HG02798 (cell line): Measurements from ENCODE around the gene GCC1.

Experiments
- ATAC-seq: cut with Tn5 transposase; IDR thresholded peaks from one replicate; pipeline ENCODE4 v1.9.1; 2021; ENCODE audit warnings: mild to moderate bottlenecking; ENCODE audit not compliant: unreplicated experiment, poor library complexity

Gene GCC1, protein sequence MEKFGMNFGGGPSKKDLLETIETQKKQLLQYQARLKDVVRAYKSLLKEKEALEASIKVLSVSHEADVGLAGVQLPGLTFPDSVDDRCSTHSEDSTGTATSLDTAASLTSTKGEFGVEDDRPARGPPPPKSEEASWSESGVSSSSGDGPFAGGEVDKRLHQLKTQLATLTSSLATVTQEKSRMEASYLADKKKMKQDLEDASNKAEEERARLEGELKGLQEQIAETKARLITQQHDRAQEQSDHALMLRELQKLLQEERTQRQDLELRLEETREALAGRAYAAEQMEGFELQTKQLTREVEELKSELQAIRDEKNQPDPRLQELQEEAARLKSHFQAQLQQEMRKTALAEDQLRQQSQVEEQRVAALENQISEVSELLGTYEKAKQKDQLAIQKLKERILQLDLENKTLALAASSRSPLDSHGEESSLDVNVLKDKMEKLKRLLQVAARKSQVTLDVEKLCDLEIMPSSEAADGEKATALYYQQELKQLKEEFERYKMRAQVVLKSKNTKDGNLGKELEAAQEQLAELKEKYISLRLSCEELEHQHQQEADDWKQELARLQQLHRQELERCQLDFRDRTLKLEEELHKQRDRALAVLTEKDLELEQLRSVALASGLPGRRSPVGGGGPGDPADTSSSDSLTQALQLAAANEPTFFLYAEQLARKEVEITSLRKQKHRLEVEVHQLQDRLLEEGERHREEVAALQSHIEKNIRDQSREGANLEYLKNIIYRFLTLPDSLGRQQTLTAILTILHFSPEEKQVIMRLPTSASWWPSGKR

DNA sequence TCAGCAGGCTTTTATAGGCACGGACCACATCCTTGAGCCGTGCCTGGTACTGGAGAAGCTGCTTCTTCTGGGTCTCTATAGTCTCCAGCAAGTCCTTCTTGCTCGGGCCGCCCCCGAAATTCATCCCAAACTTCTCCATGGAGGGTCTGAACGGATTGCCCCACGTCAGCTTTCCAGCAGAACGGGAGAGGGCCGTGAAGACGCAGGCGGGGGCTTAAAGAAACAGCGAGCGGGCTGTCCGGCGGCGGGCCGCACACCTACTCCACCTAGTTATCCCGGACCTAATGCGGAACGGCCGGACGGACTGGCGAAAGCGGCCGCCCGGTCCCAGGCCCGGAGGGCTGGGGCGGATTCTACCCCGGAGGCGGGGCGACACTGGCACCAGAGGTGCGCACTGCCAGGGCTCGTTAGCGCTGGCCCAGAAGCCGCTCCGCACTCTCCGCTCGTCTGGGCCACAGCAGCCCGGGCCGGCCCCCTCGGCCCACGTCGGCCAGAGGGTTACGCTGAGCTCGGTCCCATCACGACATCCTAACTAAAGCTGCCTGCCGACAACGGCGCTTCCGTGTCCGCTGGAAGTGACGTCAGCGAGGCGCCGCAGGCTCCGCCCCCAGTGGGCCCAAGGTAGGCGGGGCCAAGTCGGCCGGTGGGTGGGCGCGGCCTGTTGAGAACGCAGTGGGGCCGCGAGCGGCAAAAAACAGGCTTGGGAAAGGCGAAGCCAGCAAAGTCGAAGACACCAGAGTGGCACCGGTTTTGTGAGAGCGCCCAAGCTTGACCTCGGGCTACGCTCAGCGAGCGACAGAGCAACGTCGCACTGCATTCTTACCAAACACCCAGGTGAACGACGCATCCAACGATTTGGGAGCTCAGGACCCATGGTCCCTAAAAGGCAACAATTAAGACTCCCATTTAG, at the start of gene GCC1:
Gene GCC1, minus strand, starts transcription at position 553 of the 910 bp plus-strand sequence. Its CDS starts 414 bp downstream, at position 139.
- ATAC-seq, result peak; percentile 87

DNA sequence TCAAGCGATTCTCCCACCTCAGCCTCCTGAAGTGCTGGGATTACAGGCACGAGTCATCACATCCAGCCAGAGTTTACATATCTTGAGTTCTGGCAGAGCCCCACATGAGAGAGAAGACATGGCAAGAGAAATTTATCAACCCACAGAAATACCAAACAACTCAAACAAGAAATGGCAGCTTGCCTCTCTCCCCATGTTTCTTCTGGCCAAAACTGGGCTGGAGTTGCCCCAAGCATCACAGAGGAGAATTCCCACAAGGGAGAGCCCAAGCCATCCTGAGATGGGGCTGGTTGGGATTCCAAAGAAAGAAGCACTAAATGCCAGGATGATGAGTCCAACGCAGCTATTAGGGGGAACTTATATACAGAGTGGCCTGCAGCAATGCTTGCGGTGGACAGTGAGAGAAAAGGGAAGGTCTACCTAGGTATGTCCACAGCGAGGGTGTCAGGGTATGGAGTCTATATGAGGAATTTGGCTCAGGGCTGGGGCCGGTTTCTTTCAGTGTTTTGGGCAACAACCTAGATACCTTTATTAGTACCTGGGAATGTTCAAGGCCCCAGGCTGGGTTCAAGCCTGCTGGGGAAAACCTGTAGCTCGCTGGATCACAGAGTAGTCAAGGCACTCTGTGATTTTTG, 47.0 kb upstream of the GCC1 start:
- no peak for ATAC-seq

DNA sequence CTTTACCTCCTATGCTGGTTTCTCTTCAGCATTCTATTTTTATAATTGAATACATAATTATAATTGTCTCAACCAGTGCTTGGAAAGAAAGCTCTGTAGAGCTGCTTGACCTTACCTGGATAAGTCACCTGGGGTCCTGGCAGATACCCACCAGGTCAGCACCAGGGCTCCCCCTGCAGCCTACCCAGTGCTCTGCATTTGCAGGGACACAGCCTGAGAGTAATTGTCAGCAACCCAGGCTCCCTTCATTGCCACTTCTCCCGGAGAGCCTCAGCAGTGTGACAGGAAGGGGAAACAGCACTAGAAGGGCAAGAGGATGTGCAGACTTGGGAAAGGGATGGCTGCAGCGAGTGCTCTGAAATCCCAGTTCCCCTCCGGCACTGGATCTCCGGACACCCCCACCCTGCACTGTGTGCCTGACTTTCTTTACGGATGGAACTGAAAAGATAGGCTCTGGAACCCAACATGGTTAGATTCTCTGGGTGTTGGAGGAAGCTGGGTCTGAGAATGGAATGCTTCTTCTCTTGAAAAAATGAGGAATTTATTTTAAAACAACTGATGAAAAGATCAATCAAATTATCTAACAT, 44.0 kb upstream of the GCC1 start:
- ATAC-seq, result no peak

DNA sequence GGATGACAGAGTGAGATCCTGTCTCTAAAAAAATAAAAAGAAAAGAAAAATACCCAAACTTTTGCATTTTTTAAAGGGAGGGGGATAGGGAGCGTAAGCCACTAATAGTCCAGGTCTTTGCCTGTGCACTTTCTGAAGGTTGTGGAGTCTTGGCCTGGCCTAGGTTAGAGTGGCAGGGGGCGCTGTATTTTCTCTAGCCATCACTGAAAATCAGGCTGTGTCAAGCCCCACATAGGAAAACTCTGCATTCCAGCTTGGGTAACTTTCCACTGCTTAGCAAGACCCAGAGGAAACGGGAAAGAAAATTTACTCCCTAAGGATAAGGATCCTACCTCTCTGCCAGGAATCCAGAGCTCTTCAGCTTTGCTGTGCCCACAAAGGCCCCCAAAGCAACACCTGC, 43.0 kb upstream of the GCC1 start:
- no peak for ATAC-seq

DNA sequence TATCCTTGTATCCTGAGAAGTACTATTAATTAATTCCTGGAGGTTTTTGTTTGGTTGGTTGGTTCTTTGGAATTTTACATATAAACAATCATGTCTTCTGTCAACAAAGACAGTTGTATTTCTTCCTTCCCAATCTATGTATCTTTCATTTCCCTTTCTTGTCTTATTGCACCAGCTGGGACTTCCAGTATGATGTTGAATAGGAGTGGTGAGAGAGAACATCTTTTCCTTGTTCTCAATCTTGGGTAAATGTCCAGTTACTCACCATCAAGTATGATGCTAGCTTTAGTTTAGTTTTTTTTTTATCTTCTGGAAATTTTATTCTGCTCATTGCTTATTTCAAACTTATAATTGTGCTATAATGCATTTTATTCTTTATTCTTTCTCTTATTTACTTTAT, 39.9 kb upstream of the GCC1 start:
- no peak for ATAC-seq

DNA sequence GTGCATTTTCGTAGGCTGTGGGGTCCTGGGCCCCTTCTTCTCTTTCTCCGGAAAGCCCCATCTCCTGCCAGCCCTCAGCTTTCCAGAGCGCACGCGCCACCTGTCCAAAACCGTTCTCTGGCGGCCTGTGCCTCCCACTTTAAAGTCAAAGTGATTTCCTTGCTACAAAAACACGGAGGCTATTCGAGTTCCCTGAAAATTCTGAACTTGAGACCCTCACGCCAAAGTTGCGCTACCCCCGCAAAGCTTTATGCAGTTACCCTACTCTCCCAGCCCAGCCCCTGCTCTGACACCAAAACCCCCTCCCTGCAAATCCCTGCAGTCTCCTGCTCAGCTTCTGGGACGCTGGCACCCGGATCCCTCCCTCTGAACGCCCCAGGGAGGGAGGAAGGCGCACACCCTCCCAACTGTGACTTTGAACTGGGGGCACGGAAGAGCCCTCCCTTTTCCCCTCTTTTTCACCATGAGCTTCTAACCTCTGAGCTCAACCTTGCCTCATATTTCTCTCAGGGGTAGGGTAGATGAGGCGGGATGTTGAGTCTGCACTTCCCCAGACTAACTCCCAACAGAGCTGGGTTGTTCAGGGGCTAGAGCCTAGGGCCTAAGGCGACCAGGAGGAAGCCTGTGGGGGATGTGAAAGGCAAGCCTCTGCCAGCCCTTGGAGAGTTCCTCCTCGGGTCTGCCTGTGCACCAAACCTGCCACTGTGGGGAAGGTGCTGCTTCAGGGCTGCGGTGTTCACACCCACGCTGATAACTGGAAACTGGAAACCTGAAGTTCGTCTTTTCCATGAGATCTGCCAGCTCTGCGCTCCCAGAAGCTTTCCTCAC, 35.2 kb upstream of the GCC1 start:
- no peak for ATAC-seq

DNA sequence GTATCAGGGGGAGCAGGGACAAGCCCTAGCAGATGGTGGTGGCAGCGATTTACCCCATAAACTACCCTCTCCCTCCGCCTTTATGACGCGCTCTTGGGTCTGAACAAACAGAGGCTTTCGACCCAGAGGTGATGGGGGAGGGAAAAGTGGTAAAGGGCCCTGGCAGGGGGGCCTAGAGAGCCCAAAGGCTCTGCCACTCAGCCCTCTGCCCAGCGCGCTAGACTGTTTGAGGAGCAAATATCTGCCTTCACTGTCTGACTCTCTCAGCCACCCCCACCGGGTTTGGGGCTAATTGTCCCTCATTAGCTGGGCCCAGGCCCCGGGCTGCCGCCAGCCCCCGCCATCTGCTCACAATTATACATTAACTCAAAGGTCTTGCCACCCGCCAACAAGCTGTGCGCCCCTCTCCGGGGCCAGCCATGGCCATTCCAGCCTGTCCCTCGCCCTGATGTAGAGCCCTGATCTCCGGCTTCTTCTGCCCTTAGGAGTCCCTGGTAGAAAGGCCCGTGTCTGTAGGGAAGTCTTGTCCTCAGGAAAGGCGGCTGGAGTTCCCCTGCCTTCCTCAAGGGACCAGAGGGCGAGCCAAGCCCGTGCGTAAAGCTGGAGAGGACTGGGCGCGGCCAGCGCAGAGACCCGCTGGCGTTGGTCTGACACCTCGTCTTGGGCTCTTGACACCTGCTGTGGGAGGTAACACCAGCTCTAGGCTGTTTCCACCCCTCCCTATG, 34.4 kb upstream of the GCC1 start:
- no peak for ATAC-seq

DNA sequence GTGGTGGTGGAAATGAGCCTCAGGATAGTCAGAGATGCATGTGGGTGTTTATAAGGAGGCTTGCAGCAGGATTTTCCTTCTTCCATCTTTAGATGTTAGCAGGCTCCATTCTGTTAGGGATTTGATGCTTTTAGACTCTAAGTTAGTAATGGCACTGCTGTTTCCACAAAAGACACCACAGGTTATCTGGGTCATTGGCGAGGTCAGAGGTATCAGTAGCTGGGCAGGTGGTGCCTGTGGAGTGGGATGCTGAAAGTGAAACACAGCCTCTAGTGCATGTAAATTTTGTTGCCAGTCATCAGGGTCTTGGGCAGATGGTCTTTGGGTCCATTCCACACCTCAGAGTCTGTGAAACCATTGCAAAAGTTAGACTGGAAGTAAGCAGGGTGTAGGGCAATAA, 33.4 kb upstream of the GCC1 start:
- no peak for ATAC-seq

DNA sequence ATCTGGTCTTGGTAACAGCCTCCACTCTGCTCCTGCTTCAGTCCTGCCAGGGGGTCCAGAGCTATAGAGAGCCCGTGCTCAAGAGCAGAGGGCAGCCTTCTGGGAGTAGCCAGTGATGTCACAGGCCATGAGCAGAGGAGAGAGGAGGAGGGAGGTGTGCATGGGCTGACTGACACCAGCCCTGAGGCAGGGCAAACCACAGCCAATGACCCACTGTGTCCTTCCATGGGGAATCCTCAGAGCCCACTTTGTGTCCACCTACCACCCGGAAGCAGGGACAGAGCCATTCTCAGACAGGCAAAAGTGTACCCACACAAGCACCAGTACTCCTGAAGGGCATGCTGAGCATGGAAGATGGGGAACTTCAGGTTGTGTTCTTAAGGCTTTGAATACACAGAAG, 32.6 kb upstream of the GCC1 start, which contains the start of gene PAX4:
Gene PAX4, minus strand, starts transcription at position 101 of the 400 bp plus-strand sequence. CDS start 2,214 bp downstream, outside the sequence.
- no peak for ATAC-seq

DNA sequence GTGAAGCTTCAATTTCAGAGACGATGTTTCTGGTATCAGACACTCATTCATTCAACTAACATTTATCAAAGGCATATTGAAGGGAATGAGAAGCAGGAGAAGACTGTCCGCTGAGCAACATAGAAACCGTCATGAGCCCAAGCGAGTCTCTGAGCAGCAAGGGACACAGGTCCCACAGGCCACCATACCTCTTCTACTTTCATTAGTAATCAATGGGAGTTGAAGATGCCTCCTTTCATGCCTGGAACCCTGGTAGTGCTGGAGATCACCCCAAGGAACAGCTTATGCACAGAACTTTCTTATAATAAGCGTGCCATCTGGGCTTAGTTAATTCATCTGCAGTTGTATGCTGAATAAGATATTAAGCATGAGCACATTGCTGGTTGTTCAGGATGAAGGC, 31.3 kb upstream of the GCC1 start:
- ATAC-seq, result no peak

DNA sequence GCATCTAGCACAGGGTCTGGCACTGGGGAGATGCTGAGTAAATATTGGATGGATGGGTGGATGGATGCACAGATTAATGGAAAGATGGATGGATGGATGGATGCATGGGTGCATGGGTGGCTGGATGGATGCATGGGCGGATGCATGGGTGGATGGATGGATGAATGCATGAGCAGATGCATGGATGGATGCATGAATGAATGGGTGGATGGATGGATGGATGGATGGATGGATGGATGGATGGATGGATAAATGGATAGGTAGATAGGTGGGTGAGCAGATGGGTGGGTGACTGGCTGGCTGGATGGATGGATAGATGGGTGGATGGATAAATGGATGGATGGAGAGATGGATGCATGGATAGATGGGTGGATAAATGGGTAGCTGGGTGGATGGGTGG, 26.9 kb upstream of the GCC1 start:
- ATAC-seq, result no peak

DNA sequence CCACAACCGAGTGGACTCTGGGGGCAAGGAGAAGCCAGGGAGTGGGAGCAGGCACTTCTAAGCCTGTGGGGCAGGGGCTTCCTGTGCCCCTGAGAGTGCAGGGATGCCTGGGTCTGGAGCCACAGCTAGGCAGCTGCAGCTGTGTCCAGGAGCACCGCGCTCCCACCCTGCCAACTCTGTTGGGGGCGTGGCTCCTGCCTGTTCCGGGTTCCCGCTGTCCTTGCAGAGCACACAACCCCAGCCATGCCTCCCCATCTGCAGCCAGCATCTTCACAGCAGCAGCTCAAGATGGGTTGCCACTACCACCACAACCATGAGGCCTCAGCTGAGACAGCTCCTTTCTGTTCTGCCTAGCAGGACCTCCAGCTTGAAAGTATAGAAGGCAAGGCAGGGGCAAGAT, 23.9 kb upstream of the GCC1 start:
- no peak for ATAC-seq

DNA sequence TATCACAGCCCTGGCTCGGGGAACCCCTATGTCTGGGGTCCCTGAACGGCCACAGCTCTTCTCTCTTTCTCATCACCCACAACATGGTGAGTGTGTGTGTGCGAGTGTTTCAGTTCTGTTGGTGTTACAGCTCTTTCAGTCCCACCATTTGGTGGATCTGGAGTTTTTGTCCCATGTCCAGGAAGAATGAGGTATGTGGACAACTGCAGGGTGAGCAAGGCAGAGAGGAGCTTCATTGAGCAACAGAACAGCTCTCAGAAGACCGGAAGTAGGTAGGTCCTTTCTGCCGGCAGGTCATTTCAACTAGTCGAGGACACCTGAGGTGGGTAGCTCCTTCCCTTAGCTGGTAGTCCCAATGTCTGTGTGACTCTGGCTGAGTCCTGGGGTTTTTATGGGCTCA, 23.1 kb upstream of the GCC1 start:
- ATAC-seq, result no peak

DNA sequence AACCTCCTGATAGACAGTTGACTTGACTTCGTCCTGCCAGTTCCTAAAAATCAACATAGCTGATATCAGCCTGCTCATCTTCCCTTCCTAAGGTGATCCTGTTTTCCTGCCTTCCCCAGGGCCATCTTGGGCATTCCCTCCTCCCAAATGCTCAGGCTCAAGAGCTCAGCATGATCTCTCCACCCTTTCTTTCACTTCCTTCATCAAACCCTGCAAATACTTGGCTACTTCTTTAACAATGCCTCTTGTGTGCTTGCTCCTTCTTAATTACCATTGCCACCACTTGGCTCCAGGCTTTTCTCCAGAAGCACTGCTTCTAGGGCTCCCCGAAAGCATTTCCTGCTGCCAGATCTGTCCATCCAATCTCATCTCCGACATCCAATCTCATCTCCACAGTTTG, 15.5 kb upstream of the GCC1 start:
- ATAC-seq, result no peak

DNA sequence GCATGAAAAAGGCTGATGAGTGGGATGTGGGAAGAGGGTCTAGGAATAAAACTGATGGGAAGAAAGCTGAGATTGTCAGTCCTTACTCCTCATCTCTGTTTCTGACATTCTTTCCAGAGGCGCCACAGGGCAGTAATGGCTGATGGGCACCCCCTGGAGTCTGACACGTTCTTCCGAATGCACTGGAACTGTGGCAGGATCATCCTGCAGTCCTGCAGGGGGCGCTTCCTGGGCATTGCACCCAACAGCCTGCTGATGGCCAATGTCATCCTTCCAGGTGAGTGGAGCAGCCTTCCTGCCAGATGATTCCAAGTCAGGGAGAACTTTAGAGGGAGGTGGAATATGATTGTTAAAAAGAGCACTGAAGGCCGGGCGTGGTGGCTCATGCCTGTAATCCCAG, 12.9 kb upstream of the GCC1 start:
- ATAC-seq, result no peak

DNA sequence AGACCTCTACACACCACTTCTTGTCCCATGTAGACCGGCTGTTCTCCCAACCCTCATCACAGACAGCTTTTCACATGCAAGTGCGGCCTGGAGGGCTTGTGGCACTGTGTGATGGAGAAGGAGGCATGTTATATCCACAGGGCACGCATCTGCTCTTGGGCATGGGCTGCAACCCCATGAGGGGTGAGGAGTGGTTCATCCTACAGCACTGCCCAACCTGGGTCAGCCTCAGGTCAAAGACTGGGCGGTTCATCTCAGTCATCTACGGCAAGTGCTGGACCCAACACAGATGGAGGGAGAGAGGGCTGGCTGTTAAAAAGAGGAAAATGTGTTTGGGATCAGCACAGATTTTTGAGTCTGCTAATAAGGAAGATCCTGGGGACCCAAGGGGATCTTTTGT, 10.3 kb upstream of the GCC1 start:
- ATAC-seq, result no peak

DNA sequence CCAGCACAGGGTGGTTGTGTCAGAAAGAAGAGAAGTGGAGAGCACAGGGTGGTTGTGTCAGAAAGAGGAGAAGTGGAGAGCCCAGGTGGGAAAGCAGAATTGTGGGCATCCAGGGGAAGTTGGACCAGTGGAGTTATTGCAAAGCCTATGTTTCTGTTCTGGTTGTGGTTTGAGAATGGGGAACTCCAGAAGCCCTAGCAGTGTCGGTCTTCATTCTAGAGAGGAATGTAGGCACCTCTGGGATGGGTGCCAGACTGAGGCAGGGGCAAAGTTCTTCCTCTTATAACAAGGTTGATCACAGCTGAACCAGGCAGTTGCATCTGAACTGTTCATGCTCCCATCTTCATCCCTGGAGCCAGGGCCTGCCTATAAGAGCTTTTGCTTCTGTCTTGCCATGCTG, 9.1 kb upstream of the GCC1 start:
- ATAC-seq, result no peak

DNA sequence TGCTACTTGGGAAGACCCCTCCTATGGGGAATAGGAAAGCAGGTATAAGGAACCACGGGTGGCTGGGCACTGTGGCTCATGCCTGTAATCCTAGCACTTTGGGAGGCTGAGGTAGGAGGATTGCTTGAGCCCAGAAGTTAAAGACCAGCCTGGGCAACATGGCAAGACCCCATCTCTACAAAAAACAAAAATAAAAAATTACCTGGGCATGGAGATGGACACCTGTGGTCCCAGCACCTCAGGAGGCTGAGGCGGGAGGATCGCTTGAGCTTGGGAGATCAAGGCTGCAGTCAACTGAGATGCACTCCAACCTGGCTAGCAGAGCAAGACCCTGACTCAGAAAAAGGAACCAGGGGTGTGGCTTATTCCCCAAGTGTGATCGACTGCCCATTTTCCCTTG, 7.2 kb upstream of the GCC1 start:
- no peak for ATAC-seq
